Measurements from ENCODE around the gene CYP8B1.

DNA sequence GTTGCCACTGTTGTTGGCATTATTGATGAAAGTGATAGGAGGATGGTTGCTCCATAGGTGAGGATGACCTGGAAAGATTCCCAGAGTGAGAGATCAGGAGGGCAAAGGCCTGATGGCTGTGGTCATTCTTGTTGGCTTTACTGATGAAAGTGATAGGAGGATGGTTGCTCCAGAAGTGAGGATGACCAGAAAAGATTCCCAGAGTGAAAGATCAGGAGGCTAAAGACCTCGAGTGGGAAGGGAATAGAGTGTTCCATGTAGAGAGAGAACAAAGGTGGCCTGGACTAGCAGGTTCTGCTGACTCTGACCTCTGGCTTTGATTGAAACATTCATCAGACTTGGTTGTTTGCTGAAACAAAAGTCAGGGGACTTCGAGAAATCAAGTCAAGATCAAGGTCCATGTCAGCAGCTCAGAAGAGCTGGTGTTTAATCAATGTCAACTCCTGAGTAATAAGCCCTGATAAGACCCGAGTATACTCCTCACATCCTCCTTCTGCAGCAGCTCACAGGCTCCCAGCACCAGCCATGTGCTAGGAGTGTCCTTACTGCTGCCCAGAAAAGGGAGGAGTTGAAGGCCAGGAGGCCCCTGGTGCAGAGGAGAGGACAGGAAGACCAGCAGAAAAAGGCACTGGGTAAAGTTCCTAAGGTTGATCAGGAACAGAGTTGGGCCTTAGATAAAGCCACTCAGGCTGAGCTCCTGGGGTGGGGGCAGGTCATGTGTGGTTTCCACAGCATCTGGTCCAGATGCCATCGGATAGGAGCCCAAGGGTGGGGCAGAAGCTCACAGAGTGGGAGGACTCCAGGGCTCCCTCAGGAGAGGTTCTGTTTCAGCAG lies 19.9 kb downstream of the CYP8B1 start:
- TF ChIP-seq, protein P1, sequence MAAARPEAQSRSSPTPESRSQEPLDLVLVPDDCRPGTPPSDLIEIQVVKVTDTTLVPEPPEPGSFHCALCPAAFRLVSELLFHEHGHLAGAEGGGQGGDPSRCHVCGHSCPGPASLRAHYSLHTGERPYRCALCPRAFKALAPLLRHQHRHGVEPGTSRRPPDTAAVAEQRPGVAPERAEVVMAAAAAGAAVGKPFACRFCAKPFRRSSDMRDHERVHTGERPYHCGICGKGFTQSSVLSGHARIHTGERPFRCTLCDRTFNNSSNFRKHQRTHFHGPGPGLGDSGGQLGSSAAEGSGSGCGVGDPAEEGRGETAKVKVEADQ (CRISPR knock-in tag; IDR thresholded peaks at IDR 0.05; ENCODE audit: borderline replicate concordance) = no peak
- TF ChIP-seq REPIN1 (CRISPR knock-in tag; IDR thresholded peaks at IDR 0.05; ENCODE audit: borderline replicate concordance, low read depth) (0 out of 2 replicates have a peak, but pooled peaks have one; percentile 82), JUNB (CRISPR knock-in tag; IDR thresholded peaks at IDR 0.05; ENCODE audit: borderline replicate concordance) (peak; percentile 46; the same call in 1 of the 2 replicates), ESRRA (CRISPR knock-in tag; IDR thresholded peaks at IDR 0.05; ENCODE audit: low read depth) (peak; percentile 74; the same call in 1 of the 2 replicates), ZNF792 (CRISPR knock-in tag; IDR thresholded peaks at IDR 0.05) (0 out of 2 replicates have a peak, but pooled peaks have one; percentile 38)

All from HepG2 (cell line).